Fibroblast of lung (primary cell): ENCODE data around the gene FOXS1. TPM values are rescaled to one million over a fixed set of nuclear protein-coding genes. Genes with fewer than 3 reads are reported as not detected.
A peak's percentile ranks its signal among the peaks of the same experiment; 100 is the strongest.

Experiments
- DNase-seq, 2 donors: peaks; one replicate each; pipeline versions ENCODE4 v3.0.0 to v3.0.0-alpha.2; 2010; ENCODE audit warnings: low read depth in 2 of 2
- H2AFZ ChIP-seq: 2 replicates; pipeline ENCODE4 v1.5.1; 2012; ENCODE audit warnings: low read length, control low read depth, inconsistent platforms
- H3K27ac ChIP-seq: 2 replicates; pipeline ENCODE4 v1.5.1; 2011; ENCODE audit warnings: low read length, control low read depth; ENCODE audit not compliant: insufficient read depth
- H3K27me3 ChIP-seq: 2 replicates; pipeline ENCODE4 v1.5.1; 2011; ENCODE audit warnings: mild to moderate bottlenecking, low read length; ENCODE audit not compliant: control insufficient read depth, insufficient read depth
- H3K36me3 ChIP-seq: 2 replicates; pipeline ENCODE4 v1.5.1; 2011; ENCODE audit warnings: low read length; ENCODE audit not compliant: control insufficient read depth, insufficient read depth
- H3K4me1 ChIP-seq: 2 replicates; pipeline ENCODE4 v1.5.1; 2011; ENCODE audit warnings: low read length; ENCODE audit not compliant: control insufficient read depth, insufficient read depth; ENCODE audit errors: extremely low read depth
- H3K4me2 ChIP-seq: 2 replicates; pipeline ENCODE4 v1.5.1; 2011; ENCODE audit warnings: low read length, control low read depth; ENCODE audit not compliant: insufficient read depth; ENCODE audit errors: extremely low read depth
- H3K4me3 ChIP-seq, 4 experiments: fragments of 200-600 bp in 1 of 4; sonication (generic) in 1 of 4; replicated peaks in 1 of 4; 2 replicates each; pipeline ENCODE4 v1.5.1; 2011 to 2016; ENCODE audit warnings: low read length in 4 of 4, low read depth in 3 of 4, mild to moderate bottlenecking in 3 of 4, control low read depth in 2 of 4, inconsistent platforms in 1 of 4, mixed read lengths in 1 of 4; ENCODE audit not compliant: insufficient read depth in 1 of 4; ENCODE audit errors: control extremely low read depth in 1 of 4
- H3K79me2 ChIP-seq: 2 replicates; pipeline ENCODE4 v1.5.1; 2012; ENCODE audit warnings: mild to moderate bottlenecking, low read length, inconsistent platforms; ENCODE audit not compliant: control insufficient read depth, insufficient read depth
- H3K9ac ChIP-seq: 2 replicates; pipeline ENCODE4 v1.5.1; 2011; ENCODE audit warnings: mild to moderate bottlenecking, low read length, control low read depth; ENCODE audit not compliant: insufficient read depth
- H3K9me3 ChIP-seq: 2 replicates; pipeline ENCODE4 v1.5.1; 2012; ENCODE audit warnings: low read depth, low read length; ENCODE audit not compliant: control insufficient read depth, insufficient read depth
- H4K20me1 ChIP-seq: 2 replicates; pipeline ENCODE4 v1.5.1; 2011; ENCODE audit warnings: low read length; ENCODE audit not compliant: control insufficient read depth, insufficient read depth; ENCODE audit errors: extremely low read depth
- CTCF ChIP-seq, 2 donors: IDR thresholded peaks in 1 of 2; conservative IDR thresholded peaks in 1 of 2; 1 replicate in 1 of 2; 2 replicates in 1 of 2; pipeline ENCODE4 v1.5.1; 2011 to 2012; ENCODE audit warnings: low read length in 2 of 2, control low read depth in 1 of 2, inconsistent platforms in 1 of 2, low read depth in 1 of 2, mild to moderate bottlenecking in 1 of 2
- EZH2 ChIP-seq: IDR thresholded peaks from 2 replicates; pipeline ENCODE4 v1.5.1; 2012; ENCODE audit warnings: low read length, control low read depth, mild to moderate bottlenecking; ENCODE audit errors: missing control alignments
- polyA plus RNA-seq, 2 donors: library from polyadenylated mRNA; depleted of rRNA in 1 of 2; stranded (reverse) in 1 of 2; unstranded in 1 of 2; fragments of >200 nt; gene quantifications; 2 replicates each; pipeline ENCODE4 v1.2.1, GENCODE V29; 2011 to 2012; ENCODE audit warnings: missing spikeins in 1 of 2
- total RNA-seq: library from RNA; depleted of rRNA; stranded (reverse); fragments of >200 nt; gene quantifications from 2 replicates; pipeline ENCODE4 v1.2.1, GENCODE V29; 2014

The FOXS1 gene
- total and polyA plus RNA-seq, 2 donors (not counting 1 experiment from before 2014, with no cell fraction given) = under 0.01 TPM; not detected in 1

GRCh38 chr20:31811796-31812728, 33.3 kb downstream of the FOXS1 start:
- no peaks in the 10 kb centered on the region for H3K27me3 ChIP-seq
- H3K4me1 ChIP-seq = peaks cover 23% of the 10 kb centered on the region
- H3K79me2 ChIP-seq = no peaks in the 10 kb centered on the region
- H3K9me3 ChIP-seq = no peaks in the 10 kb centered on the region
- peak overlapping the region; percentile 14 for H3K27ac ChIP-seq
- peak overlapping the region; percentile 65 for H3K4me2 ChIP-seq
- no peak overlapping the region for H3K9ac ChIP-seq
- TF ChIP-seq EZH2 (no peak), CTCF (conservative IDR thresholded peaks at IDR 0.05 in 1 of 2, IDR thresholded peaks at IDR 0.05 in 1 of 2; ENCODE audit: low read depth in 1 of 2, low read length in 2 of 2) (no peak)
- no peaks in the 10 kb centered on the region for H4K20me1 ChIP-seq
- DNase-seq = peak; percentile 89 to 94
- H3K36me3 ChIP-seq = peaks cover 1% of the 10 kb centered on the region
- no peak overlapping the region for H3K4me3 ChIP-seq
- no peak overlapping the region for H2AFZ ChIP-seq

DNA sequence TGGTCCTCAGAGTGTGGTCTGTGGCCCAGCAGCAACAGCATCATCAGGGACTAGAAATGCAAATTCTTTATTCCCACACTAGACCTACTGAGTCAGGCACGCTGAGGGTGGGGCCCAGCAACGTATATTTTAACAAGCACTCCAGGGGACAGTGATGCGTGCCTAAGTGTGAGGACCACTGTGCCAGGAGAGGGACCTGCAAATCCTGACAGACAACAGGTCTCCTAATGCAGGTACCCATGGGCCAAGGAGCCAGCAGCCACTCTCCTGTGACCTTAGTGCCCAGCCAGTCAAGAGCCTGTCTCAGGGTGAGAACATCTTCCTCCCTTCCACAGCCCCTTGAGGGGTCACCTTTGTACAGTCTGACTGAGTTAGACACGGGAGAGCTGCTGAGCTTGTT, 34.2 kb downstream of the FOXS1 start:
- peaks cover 23% of the 10 kb centered on the region for H3K4me1 ChIP-seq
- H3K9me3 ChIP-seq = no peaks in the 10 kb centered on the region
- H2AFZ ChIP-seq = no peak overlapping the region
- no peak overlapping the region for H3K27ac ChIP-seq
- H3K36me3 ChIP-seq = peaks cover 1% of the 10 kb centered on the region
- no peaks in the 10 kb centered on the region for H3K27me3 ChIP-seq
- no peaks in the 10 kb centered on the region for H4K20me1 ChIP-seq
- no peak for DNase-seq
- H3K4me2 ChIP-seq = no peak overlapping the region
- no peak for TF ChIP-seq CTCF (conservative IDR thresholded peaks at IDR 0.05 in 1 of 2, IDR thresholded peaks at IDR 0.05 in 1 of 2; ENCODE audit: low read depth in 1 of 2, low read length in 2 of 2)
- no peak for TF ChIP-seq EZH2
- H3K79me2 ChIP-seq = no peaks in the 10 kb centered on the region
- H3K4me3 ChIP-seq = no peak overlapping the region
- no peak overlapping the region for H3K9ac ChIP-seq

DNA sequence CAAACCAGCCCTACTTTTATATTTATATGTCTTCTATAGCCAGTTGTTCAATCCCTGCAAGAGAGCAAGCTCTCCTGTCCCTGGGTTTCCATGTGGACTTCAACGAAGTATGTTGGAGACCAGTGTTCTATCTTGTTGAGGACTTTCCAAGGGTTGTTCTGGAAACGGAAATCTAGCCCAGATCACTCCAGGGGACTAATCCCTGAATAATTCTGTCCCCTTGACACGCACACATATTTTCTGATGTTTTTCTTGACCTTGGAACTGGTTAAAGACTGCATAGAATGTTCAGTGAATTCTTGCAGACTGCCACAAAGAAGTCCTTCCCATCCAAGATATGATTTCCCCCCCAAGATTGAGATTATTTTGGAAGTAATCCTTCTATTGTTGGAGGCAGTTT, 35.7 kb downstream of the FOXS1 start:
- DNase-seq = no peak
- no peak overlapping the region for H3K9ac ChIP-seq
- H3K4me2 ChIP-seq = no peak overlapping the region
- H3K27me3 ChIP-seq = no peaks in the 10 kb centered on the region
- no peak overlapping the region for H2AFZ ChIP-seq
- H3K9me3 ChIP-seq = no peaks in the 10 kb centered on the region
- H3K27ac ChIP-seq = peak overlapping the region; percentile 58
- no peak for TF ChIP-seq CTCF (conservative IDR thresholded peaks at IDR 0.05 in 1 of 2, IDR thresholded peaks at IDR 0.05 in 1 of 2; ENCODE audit: low read depth in 1 of 2, low read length in 2 of 2)
- TF ChIP-seq EZH2 = no peak
- H4K20me1 ChIP-seq = no peaks in the 10 kb centered on the region
- peaks cover 22% of the 10 kb centered on the region for H3K4me1 ChIP-seq
- H3K36me3 ChIP-seq = peaks cover 1% of the 10 kb centered on the region
- no peak overlapping the region for H3K4me3 ChIP-seq
- H3K79me2 ChIP-seq = no peaks in the 10 kb centered on the region
